ENCODE results near the gene NBEA.

NBEA gene

GRCh38 chr13:35470671-35471661 lies 528.9 kb downstream of the NBEA start:
- POLR2A ChIA-PET, result no interaction called here
- no peak overlapping the region for H3K27ac ChIP-seq (ENCODE audit: extremely low read depth, low read depth, low read length)
- CTCF ChIA-PET, result no interaction called here
- no peaks in the 10 kb centered on the region for H3K36me3 ChIP-seq (ENCODE audit: control insufficient read depth in 2 of 2, insufficient read depth in 1 of 2, low read length in 2 of 2)
- TF ChIP-seq MZF1 (tag by site-specific recombination; IDR thresholded peaks at IDR 0.05; ENCODE audit: borderline replicate concordance), result peak; percentile 66; the same call in 1 of the 2 replicates
- TF ChIP-seq ZNF202 (tag by site-specific recombination; IDR thresholded peaks at IDR 0.05; ENCODE audit: borderline replicate concordance), result peak; percentile 22; the same call in 1 of the 2 replicates
- no peak for TF ChIP-seq PRDM1 (tag by site-specific recombination; IDR thresholded peaks at IDR 0.05)
- no peaks in the 10 kb centered on the region for H3K9me3 ChIP-seq (ENCODE audit: control insufficient read depth, insufficient read depth, low read depth, low read length)
- H3K4me3 ChIP-seq (ENCODE audit: low read depth, low read length), result no peak overlapping the region
- H3K4me1 ChIP-seq (ENCODE audit: control insufficient read depth, insufficient read depth, low read length), result no peaks in the 10 kb centered on the region

DNA sequence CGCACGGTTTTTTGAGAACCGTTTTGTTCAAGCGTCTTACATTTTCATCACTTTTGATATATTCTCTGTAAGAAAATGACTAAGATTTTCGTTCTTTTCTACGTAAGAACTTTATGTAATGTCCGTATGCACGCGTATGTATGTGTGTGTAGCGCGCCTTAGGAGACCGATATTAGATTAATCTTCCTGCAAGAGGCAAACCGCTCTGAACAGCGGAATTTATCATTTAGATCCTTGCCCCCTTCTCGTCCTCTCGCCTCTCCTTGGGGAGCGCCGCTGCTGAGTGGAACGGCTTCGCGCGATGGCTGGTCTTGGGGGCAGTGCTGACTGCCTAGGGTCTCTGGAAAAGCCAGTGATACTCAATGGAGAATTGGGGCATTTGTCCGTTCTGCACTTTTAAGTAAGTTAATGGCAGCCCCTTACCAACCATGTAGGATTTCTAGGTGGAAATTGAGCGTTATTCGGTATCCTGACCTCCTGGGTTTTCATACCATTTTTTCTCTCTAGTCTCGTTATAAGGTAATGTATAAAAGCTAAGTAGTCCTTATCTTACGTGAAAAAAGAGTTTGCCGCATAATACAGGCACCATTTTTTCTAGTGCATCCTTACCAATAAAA lies 529.7 kb downstream of the NBEA start:
- no peak overlapping the region for H3K4me3 ChIP-seq (ENCODE audit: low read depth, low read length)
- TF ChIP-seq ZNF148 (tag by site-specific recombination; IDR thresholded peaks at IDR 0.05; ENCODE audit: borderline replicate concordance) (no peak), HOXD13 (CRISPR knock-in tag; IDR thresholded peaks at IDR 0.05; ENCODE audit: borderline replicate concordance) (no peak), ZBTB21 (tag by site-specific recombination; IDR thresholded peaks at IDR 0.05) (no peak), ZNF560 (tag by site-specific recombination; IDR thresholded peaks at IDR 0.05; ENCODE audit: borderline replicate concordance) (no peak), ZNF114 (tag by site-specific recombination; IDR thresholded peaks at IDR 0.05) (no peak), ZNF354C (tag by site-specific recombination; IDR thresholded peaks at IDR 0.05; ENCODE audit: borderline replicate concordance, low read depth) (no peak), KLF8 (tag by site-specific recombination; IDR thresholded peaks at IDR 0.05) (no peak), REST (tag by site-specific recombination; IDR thresholded peaks at IDR 0.05) (no peak), ZBTB7A (tag by site-specific recombination; IDR thresholded peaks at IDR 0.05; ENCODE audit: low read depth) (no peak), ZBTB1 (tag by site-specific recombination; IDR thresholded peaks at IDR 0.05) (no peak), ZNF777 (tag by site-specific recombination; IDR thresholded peaks at IDR 0.05; ENCODE audit: borderline replicate concordance) (no peak)
- TF ChIP-seq, protein P1, sequence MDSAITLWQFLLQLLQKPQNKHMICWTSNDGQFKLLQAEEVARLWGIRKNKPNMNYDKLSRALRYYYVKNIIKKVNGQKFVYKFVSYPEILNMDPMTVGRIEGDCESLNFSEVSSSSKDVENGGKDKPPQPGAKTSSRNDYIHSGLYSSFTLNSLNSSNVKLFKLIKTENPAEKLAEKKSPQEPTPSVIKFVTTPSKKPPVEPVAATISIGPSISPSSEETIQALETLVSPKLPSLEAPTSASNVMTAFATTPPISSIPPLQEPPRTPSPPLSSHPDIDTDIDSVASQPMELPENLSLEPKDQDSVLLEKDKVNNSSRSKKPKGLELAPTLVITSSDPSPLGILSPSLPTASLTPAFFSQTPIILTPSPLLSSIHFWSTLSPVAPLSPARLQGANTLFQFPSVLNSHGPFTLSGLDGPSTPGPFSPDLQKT (IDR thresholded peaks at IDR 0.05; ENCODE audit: borderline replicate concordance, low read depth, low read length), result no peak
- CTCF ChIA-PET, result no interaction called here
- POLR2A ChIA-PET, result no interaction called here
- H3K9me3 ChIP-seq (ENCODE audit: control insufficient read depth, insufficient read depth, low read depth, low read length), result no peaks in the 10 kb centered on the region
- no peak overlapping the region for H3K27ac ChIP-seq (ENCODE audit: extremely low read depth, low read depth, low read length)
- no peaks in the 10 kb centered on the region for H3K36me3 ChIP-seq (ENCODE audit: control insufficient read depth in 2 of 2, insufficient read depth in 1 of 2, low read length in 2 of 2)
- H3K4me1 ChIP-seq (ENCODE audit: control insufficient read depth, insufficient read depth, low read length), result no peaks in the 10 kb centered on the region
